Non-pigmented ciliary epithelial cell (primary cell): ENCODE measurements around the gene SH3RF1.
"Not testable (repeated sequence)": the region's sequence is repeated elsewhere in the genome, so short reads cannot be mapped to it uniquely, and the experiment has no call there.

Source experiments
- DNase-seq: peaks from one replicate; pipeline ENCODE4 v3.0.0-alpha.2; 2010; ENCODE audit warnings: low read depth

The SH3RF1 gene

GRCh38 chr4:169225812-169226211, 44.9 kb downstream of the SH3RF1 start:
- no peak for DNase-seq

GRCh38 chr4:169225058-169225751, 45.6 kb downstream of the SH3RF1 start:
- DNase-seq = peak; percentile 95

GRCh38 chr4:169222761-169223160, 48.0 kb downstream of the SH3RF1 start:
- DNase-seq = no peak

- DNase-seq = no peak
These were observed 49.1 kb downstream of the SH3RF1 start for GRCh38 chr4:169221662-169222061.

GRCh38 chr4:169220854-169221411, 49.8 kb downstream of the SH3RF1 start:
- no peak for DNase-seq

GRCh38 chr4:169220447-169220846, 50.3 kb downstream of the SH3RF1 start:
- no peak for DNase-seq

- no peak for DNase-seq
These were observed 51.3 kb downstream of the SH3RF1 start for GRCh38 chr4:169219440-169219839.

GRCh38 chr4:169215656-169216055, 55.1 kb downstream of the SH3RF1 start:
- DNase-seq = no peak

GRCh38 chr4:169212981-169213380, 57.8 kb downstream of the SH3RF1 start:
- no peak for DNase-seq

- no peak for DNase-seq
These were observed 60.1 kb downstream of the SH3RF1 start for GRCh38 chr4:169210504-169211118.

GRCh38 chr4:169209388-169209883, 61.3 kb downstream of the SH3RF1 start:
- no peak for DNase-seq

- DNase-seq = no peak
These were observed 62.2 kb downstream of the SH3RF1 start for GRCh38 chr4:169208516-169208915.

GRCh38 chr4:169208090-169208455, 62.7 kb downstream of the SH3RF1 start:
- DNase-seq = no peak

- DNase-seq = no peak
These were observed 63.2 kb downstream of the SH3RF1 start for GRCh38 chr4:169207436-169208089.

GRCh38 chr4:169205744-169206080, 65.0 kb downstream of the SH3RF1 start:
- no peak for DNase-seq

- no peak for DNase-seq
These were observed 65.5 kb downstream of the SH3RF1 start for GRCh38 chr4:169205075-169205743.

- no peak for DNase-seq
These were observed 66.9 kb downstream of the SH3RF1 start for GRCh38 chr4:169203891-169204290.

- not testable (repeated sequence) for DNase-seq
These were observed 67.5 kb downstream of the SH3RF1 start for GRCh38 chr4:169203278-169203677.

GRCh38 chr4:169202878-169203277, 67.9 kb downstream of the SH3RF1 start:
- no peak for DNase-seq

- DNase-seq = no peak
These were observed 68.5 kb downstream of the SH3RF1 start for GRCh38 chr4:169202145-169202699.

GRCh38 chr4:169201222-169202144, 69.3 kb downstream of the SH3RF1 start:
- DNase-seq = no peak
